HEK293T (cell line): Measurements from ENCODE around the gene NYAP1.

Experiments used
- CTCF ChIA-PET: fragments of 350-600 bp; formaldehyde crosslinking; extraction: SDS; loops from one replicate; lab custom pipeline; 2021; ENCODE audit warnings: antibody characterized with exemption, inconsistent platforms; lab: Yijun Ruan, JAX
- POLR2A ChIA-PET: fragments of 350-600 bp; formaldehyde crosslinking; extraction: SDS; loops from one replicate; lab custom pipeline; 2020; ENCODE audit warnings: antibody characterized with exemption, inconsistent platforms; lab: Yijun Ruan, JAX
- DNase-seq: peaks from one replicate; pipeline ENCODE4 v3.0.0; 2012; ENCODE audit warnings: mixed read lengths; ENCODE audit errors: extremely low spot score
- ARNT ChIP-seq: fragments of 450-650 bp; IDR thresholded peaks from 2 replicates; pipeline ENCODE4 v1.6.1; 2017; ENCODE audit warnings: mild to moderate bottlenecking
- BHLHE40 ChIP-seq: fragments of 450-650 bp; IDR thresholded peaks from 2 replicates; pipeline ENCODE4 v1.6.1; 2016; ENCODE audit warnings: mild to moderate bottlenecking, moderate library complexity, borderline replicate concordance
- CTBP1 ChIP-seq: fragments of 450-650 bp; IDR thresholded peaks from 2 replicates; pipeline ENCODE4 v1.6.1; 2016; ENCODE audit warnings: borderline replicate concordance
- ELF4 ChIP-seq: fragments of 450-650 bp; IDR thresholded peaks from 2 replicates; pipeline ENCODE4 v1.6.1; 2017; ENCODE audit warnings: antibody characterized with exemption
- FOXA1 ChIP-seq: fragments of 450-650 bp; IDR thresholded peaks from 2 replicates; pipeline ENCODE4 v1.6.1; 2016; ENCODE audit warnings: mild to moderate bottlenecking
- FOXK2 ChIP-seq: fragments of 450-650 bp; IDR thresholded peaks from 2 replicates; pipeline ENCODE4 v1.6.1; 2016; ENCODE audit warnings: mild to moderate bottlenecking
- FOXM1 ChIP-seq: fragments of 450-650 bp; IDR thresholded peaks from 2 replicates; pipeline ENCODE4 v1.6.1; 2017; ENCODE audit warnings: mild to moderate bottlenecking, borderline replicate concordance
- HDGF ChIP-seq: fragments of 450-650 bp; IDR thresholded peaks from 2 replicates; pipeline ENCODE4 v1.6.1; 2017; ENCODE audit warnings: antibody characterized with exemption, borderline replicate concordance
- L3MBTL2 ChIP-seq: fragments of 450-650 bp; conservative IDR thresholded peaks from 2 replicates; pipeline ENCODE4 v1.6.1; 2016; ENCODE audit warnings: mild to moderate bottlenecking
- LEF1 ChIP-seq: fragments of 450-650 bp; IDR thresholded peaks from 2 replicates; pipeline ENCODE4 v1.6.1; 2017; ENCODE audit warnings: mild to moderate bottlenecking, borderline replicate concordance
- NFRKB ChIP-seq: fragments of 450-650 bp; IDR thresholded peaks from 2 replicates; pipeline ENCODE4 v1.6.1; 2016; ENCODE audit warnings: mild to moderate bottlenecking, moderate library complexity
- PKNOX1 ChIP-seq: fragments of 450-650 bp; IDR thresholded peaks from 2 replicates; pipeline ENCODE4 v1.6.1; 2016
- SP1 ChIP-seq: fragments of 450-650 bp; IDR thresholded peaks from 2 replicates; pipeline ENCODE4 v1.6.1; 2017
- SUZ12 ChIP-seq: fragments of 450-650 bp; IDR thresholded peaks from 2 replicates; pipeline ENCODE4 v1.6.1; 2016; ENCODE audit warnings: mild to moderate bottlenecking
- TARDBP ChIP-seq: fragments of 450-650 bp; IDR thresholded peaks from 2 replicates; pipeline ENCODE4 v1.6.1; 2016
- ZNF384 ChIP-seq: fragments of 450-650 bp; IDR thresholded peaks from 2 replicates; pipeline ENCODE4 v1.6.1; 2016

The NYAP1 gene

GRCh38 chr7:100469227-100470044 lies 14.3 kb upstream of the NYAP1 start:
- ChIA-PET CTCF (interaction anchor here (0.5 to 1.5 kb wide), 9 partner anchors 9 to 95 kb away, joined by 3 to 13 read pairs (median 4); partner anchors contain the start of gene TSC22D4), POLR2A (interaction anchor here (0.8 to 1.6 kb wide), 4 partner anchors 10 to 405 kb away, joined by 3 to 5 read pairs (median 4); partner anchors contain the start of genes FBXO24, LRCH4, SRRT and TSC22D4)
- TF ChIP-seq CTBP1, result no peak
- no peak for TF ChIP-seq FOXM1
- no peak for TF ChIP-seq FOXA1
- TF ChIP-seq HDGF, result no peak
- no peak for TF ChIP-seq LEF1
- no peak for TF ChIP-seq FOXK2
- no peak for TF ChIP-seq ZNF384
- peak; percentile 90 for DNase-seq

- CTCF ChIA-PET, result no interaction called here
- DNase-seq, result no peak
- TF ChIP-seq L3MBTL2 (no peak), NFRKB (no peak), SP1 (no peak), FOXM1 (no peak), FOXK2 (no peak), BHLHE40 (no peak)
- POLR2A ChIA-PET, result no interaction called here
These were observed 12.7 kb upstream of the NYAP1 start for GRCh38 chr7:100471021-100471420.

- no peak for TF ChIP-seq SP1
- no peak for DNase-seq
- ChIA-PET POLR2A (no interaction called here), CTCF (no interaction called here)
These were observed 11.4 kb upstream of the NYAP1 start for GRCh38 chr7:100472121-100472851.

DNA sequence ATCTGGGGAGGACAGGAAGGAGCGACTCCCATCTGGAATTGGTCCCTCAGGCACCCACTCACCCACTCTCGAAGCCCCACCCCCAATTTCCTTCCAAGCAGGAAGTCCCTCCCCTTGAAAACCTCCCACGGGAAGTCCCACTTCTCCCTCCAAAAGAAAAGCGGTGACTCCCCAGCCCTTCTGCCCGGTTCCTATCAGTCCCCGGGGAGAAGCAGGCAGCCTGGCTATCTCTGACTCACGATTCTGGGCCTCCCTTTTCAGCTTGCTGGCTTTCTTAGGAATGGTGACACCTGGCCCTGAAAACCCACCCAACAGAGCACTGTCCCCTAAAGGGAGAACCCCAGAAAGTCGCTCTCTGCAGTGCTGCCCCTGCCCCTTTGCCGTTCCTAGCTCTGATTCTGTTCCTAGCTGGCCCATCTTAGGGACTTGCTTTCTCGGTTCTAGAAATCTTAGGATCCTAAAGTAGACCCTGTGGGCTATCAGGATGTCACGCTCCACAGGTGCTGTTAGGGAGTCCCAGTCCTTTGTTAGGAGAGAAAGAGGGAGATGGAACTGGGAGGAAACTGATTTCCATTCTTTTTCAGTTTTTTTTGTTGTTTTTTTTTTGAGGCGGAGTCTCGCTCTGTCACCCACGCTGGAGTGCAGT lies 10.8 kb upstream of the NYAP1 start:
- ChIA-PET CTCF (no interaction called here), POLR2A (no interaction called here)
- TF ChIP-seq LEF1 (no peak), HDGF (no peak), TARDBP (no peak), ELF4 (no peak), NFRKB (no peak), L3MBTL2 (no peak), PKNOX1 (no peak), ZNF384 (no peak)
- DNase-seq, result no peak

DNA sequence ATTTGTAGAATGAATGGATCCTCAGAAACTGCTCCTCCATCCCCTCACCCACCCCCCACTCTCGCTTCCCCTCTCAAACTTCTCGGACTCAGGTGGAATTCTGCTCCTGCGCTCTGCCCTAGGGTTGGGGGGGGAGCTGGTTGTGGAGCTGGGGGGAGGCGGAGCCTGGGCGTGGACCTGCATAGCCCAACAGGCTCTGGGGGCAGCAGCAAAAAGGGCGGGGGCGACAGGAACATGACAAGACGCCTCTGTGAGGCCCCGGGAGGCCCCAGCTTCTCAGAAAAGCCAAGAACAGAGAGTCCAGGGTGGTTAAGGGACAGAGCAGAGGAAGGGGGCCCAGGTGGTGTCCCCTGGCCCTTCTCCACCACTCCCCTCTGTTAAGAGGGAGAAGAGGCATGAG lies 8.2 kb upstream of the NYAP1 start:
- POLR2A ChIA-PET, result interaction anchor here (2.1 kb wide), 1 partner anchor 230 kb away, joined by 5 read pairs; the partner anchor contains the start of gene POP7
- TF ChIP-seq ARNT, result no peak
- no peak for TF ChIP-seq NFRKB
- no peak for TF ChIP-seq CTBP1
- no peak for TF ChIP-seq SP1
- no peak for TF ChIP-seq LEF1
- TF ChIP-seq HDGF, result no peak
- no peak for TF ChIP-seq TARDBP
- TF ChIP-seq FOXK2, result no peak
- CTCF ChIA-PET, result no interaction called here
- no peak for DNase-seq

DNA sequence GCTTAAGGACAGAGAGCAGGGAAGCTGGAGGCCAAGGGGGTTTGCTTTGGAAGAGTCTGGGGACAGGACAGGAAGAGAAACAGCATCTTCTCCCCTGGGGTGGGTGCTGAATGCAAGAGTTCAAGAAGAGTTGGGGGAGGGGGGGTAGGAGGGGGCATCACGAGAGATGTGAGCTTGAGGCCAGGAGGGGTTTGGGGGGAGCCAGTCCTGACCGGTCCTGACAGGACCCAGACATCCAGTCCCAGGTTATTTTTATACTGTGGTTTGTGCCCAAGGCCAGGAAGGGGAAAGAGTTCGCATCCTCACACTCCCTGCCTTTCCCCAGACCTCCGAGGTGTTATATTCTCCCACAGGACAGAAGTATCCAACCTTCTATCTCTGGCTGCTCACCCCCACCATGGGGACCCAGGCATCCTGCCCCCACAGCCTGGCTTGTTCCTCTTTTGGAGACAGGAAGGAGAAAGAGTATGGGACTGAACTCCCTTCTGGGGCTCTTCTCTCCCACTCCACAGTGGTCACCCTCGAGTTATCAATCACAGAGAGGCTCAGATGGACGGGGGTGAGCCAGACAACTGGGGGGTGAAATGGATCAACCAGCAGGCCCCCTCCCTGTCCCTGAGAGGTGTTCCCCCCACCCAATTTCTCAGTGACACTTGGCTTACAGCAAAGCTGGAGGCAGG lies 7.5 kb upstream of the NYAP1 start:
- ChIA-PET POLR2A (no interaction called here), CTCF (no interaction called here)
- TF ChIP-seq FOXA1 (no peak), LEF1 (no peak), ZNF384 (no peak), SUZ12 (no peak), ELF4 (no peak), NFRKB (no peak), TARDBP (no peak), FOXM1 (no peak), FOXK2 (no peak), L3MBTL2 (no peak), HDGF (no peak), CTBP1 (no peak), PKNOX1 (no peak), ARNT (no peak), SP1 (no peak), BHLHE40 (no peak)
- DNase-seq, result no peak
